ENCODE measurements around the gene ITGB5.

DNA sequence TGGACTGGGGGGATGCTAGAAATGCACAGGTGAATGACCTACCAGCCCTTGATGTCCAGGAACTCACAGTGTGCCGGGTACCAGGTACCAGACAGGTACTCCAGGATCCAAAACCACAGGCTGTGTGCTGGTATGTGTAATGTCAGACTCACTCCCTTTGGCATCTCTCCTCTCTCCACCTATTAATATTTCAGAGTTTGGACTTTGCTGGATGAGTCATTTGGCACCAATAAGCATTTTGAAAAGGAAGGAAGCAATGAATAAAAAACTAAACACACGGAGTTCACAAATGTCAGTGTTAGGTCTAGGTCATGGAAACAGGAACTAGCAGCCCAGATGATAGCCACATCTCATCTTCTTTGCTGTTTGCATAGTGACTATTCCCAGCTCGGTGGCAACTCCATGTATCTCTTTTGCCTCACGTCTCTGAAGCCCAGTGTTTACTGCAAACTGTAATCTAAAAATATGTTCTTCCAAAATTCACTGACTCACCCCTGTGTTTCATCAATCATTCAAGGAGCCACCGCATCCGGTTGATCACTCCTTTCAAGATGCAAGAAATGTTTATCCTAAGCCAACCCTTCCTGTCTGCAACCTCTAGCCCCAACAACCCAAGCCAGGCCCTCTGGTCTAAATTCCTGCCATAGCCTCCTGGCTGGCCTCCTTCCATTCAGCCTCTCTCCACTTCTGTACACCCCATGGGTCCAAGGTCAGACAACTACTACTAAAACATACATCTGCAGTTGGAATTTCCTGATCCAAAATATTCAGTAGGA lies 8.4 kb downstream of the ITGB5 start:
- TF ChIP-seq, protein P1, sequence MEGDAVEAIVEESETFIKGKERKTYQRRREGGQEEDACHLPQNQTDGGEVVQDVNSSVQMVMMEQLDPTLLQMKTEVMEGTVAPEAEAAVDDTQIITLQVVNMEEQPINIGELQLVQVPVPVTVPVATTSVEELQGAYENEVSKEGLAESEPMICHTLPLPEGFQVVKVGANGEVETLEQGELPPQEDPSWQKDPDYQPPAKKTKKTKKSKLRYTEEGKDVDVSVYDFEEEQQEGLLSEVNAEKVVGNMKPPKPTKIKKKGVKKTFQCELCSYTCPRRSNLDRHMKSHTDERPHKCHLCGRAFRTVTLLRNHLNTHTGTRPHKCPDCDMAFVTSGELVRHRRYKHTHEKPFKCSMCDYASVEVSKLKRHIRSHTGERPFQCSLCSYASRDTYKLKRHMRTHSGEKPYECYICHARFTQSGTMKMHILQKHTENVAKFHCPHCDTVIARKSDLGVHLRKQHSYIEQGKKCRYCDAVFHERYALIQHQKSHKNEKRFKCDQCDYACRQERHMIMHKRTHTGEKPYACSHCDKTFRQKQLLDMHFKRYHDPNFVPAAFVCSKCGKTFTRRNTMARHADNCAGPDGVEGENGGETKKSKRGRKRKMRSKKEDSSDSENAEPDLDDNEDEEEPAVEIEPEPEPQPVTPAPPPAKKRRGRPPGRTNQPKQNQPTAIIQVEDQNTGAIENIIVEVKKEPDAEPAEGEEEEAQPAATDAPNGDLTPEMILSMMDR (IDR thresholded peaks at IDR 0.05; ENCODE audit: low read depth, low read length): no peak
- no peak for TF ChIP-seq MYC (IDR thresholded peaks at IDR 0.05; ENCODE audit: low read depth, low read length)
